Fibroblast of the aortic adventitia (primary cell): Measurements from ENCODE around the gene RAB3D. TPM values are rescaled to one million over a fixed set of nuclear protein-coding genes. Genes with fewer than 3 reads are reported as not detected.

Experiments used
- DNase-seq: peaks from one replicate; pipeline ENCODE4 v3.0.0-alpha.2; 2010; ENCODE audit warnings: low read depth
- H3K4me3 ChIP-seq: 2 replicates; pipeline ENCODE4 v1.5.1; 2011; ENCODE audit warnings: low read depth, mild to moderate bottlenecking, control low read depth, low read length, moderate library complexity
- total RNA-seq: library from RNA; depleted of rRNA; stranded (reverse); fragments of >200 nt; gene quantifications from 2 replicates; pipeline ENCODE4 v1.2.3, GENCODE V29; 2012; ENCODE audit warnings: low replicate concordance
- TF ChIP-seq, protein P1 (sequence below): IDR thresholded peaks from 2 replicates; pipeline ENCODE4 v1.5.1; 2011; ENCODE audit warnings: mild to moderate bottlenecking, low read length, control low read depth, inconsistent platforms; ENCODE audit not compliant: insufficient read depth

RAB3D gene
- total RNA-seq, 1 donor = 16.3 TPM

DNA sequence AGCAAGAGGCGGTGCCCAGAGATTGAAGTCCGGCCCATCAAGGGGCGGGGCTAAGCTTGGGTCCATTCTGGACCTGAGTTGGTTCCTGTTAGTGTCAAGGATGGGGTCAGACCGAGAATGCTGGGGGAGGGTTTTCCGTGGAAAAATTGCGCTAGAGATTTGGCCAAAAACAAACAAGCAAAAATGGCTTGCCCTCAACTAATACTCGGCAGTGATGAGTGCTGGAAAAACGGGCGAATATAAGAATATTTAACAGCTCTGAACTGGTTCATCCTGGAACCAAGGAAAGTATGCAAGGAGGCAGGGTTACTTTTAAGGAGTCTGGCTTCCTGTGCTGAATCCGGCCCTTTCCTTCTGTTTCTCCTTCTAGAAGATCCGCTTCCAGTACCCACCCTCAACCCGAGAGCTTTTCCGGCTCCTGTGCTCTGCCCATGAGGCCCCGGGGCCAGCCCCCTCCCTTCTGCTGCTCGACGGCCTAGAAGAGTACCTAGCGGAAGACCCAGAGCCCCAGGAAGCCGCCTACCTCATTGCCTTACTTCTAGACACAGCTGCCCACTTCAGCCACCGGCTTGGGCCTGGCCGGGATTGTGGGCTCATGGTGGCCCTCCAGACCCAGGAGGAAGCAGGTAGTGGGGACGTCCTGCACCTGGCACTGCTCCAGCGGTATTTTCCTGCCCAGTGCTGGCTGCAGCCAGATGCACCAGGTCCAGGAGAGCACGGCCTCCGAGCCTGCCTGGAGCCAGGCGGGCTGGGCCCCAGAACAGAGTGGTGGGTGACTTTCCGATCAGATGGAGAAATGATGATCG is 35.9 kb upstream of the RAB3D start:
- H3K4me3 ChIP-seq = peak overlapping the region; percentile 65
- TF ChIP-seq, protein P1, sequence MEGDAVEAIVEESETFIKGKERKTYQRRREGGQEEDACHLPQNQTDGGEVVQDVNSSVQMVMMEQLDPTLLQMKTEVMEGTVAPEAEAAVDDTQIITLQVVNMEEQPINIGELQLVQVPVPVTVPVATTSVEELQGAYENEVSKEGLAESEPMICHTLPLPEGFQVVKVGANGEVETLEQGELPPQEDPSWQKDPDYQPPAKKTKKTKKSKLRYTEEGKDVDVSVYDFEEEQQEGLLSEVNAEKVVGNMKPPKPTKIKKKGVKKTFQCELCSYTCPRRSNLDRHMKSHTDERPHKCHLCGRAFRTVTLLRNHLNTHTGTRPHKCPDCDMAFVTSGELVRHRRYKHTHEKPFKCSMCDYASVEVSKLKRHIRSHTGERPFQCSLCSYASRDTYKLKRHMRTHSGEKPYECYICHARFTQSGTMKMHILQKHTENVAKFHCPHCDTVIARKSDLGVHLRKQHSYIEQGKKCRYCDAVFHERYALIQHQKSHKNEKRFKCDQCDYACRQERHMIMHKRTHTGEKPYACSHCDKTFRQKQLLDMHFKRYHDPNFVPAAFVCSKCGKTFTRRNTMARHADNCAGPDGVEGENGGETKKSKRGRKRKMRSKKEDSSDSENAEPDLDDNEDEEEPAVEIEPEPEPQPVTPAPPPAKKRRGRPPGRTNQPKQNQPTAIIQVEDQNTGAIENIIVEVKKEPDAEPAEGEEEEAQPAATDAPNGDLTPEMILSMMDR = no peak
- no peak for DNase-seq

DNA sequence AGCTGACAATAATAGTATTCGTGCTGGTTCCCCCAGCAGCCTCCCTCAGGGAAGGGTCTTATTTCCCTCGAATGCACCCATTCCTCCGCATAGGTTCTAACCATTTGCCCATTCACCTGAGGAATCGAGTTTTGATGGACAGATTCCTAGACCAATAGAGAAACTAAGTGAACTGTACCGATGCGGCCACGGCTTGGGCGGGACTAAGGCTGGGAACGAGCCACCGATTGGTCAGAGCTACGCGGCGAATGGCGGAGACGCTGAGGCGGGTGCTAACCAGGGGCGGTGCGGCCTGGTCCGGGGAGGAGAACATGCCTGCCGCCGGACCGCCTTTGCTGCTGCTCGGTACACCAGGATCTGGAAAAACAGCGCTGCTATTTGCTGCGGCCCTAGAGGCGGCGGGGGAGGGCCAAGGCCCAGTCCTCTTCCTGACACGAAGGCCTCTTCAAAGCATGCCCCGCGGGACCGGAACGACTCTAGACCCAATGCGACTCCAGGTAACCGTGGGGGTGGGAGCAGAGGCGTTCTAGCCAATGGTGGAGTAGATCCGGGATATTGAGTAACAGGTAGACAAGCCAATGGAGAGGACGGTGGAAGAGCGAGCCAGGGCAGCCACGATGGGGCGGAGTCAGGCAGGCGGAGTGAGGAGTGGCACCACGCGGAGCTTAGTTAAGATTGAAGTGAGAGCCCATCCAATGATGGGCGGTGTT is 35.1 kb upstream of the RAB3D start, which contains the start of gene SWSAP1:
Gene SWSAP1 (plus strand): TSS at position 234 of the 710 bp plus-strand sequence. CDS start 15 bp downstream, at position 249.
- H3K4me3 ChIP-seq = peak within 1 kb of the TSS; percentile 84
- peak; percentile 100 for DNase-seq
- TF ChIP-seq, protein P1 = no peak

DNA sequence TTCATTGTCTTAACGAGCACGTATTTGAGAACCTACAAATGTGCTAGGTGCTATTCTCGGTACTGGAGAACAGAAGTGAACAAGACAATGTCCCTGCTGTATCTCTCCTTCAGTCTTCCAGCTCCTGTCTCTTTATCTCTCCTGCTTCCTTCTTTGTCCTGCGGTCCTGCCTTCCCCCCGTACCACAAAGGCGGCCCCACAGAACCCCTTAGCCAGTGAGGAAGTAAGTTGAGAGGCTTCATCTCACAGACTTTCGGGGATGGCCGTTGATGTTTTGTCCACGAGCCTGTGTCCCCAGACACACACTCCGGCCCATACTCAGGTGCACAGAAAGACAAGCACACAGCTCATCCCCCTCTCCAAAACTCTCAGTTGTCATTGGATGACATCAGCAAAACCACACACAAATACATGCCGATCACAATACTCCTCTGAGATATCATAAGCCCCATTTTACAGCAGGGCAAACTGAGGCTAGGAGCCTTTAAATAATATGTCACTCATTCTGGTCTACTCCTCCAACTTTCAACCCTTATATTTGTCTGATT is 34.5 kb upstream of the RAB3D start:
- TF ChIP-seq, protein P1 = no peak
- H3K4me3 ChIP-seq = peak overlapping the region; percentile 84
- DNase-seq = no peak

DNA sequence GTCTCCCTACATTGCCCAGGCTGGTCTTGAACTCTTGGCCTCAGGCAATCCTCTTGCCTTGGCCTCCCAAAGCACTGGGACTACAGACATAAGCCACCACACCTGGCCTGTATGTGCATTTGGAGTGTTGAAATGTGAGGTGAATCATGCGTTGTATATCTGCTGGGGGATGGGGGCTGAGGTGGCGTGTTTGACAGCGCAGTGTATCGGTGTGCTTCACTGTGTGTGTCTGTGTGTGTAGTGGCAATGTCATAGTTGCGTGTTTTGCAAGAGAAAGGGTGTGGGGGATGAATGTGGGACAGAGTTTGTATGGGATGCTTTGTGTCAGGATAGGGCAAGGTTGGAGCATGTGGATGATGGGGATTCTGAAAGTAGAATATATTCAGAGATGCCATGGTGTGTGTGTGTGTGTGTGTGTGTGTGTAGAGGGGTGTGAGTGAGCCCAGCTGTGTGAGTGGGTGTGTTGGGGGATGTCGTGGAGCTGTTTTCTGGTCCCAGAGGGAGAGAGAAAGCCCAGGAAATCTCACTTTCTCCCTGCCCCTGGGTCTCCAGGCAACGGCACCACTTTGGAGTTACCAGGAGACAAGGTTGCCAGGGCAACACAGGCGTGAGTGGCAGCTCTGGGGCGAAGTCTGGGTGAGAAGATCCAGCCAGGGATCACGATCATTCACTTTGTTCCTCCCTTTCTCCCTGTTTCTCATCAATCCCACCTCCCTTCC is 33.9 kb upstream of the RAB3D start:
- peak; percentile 22 for DNase-seq
- H3K4me3 ChIP-seq = no peak overlapping the region
- TF ChIP-seq, protein P1 = no peak

DNA sequence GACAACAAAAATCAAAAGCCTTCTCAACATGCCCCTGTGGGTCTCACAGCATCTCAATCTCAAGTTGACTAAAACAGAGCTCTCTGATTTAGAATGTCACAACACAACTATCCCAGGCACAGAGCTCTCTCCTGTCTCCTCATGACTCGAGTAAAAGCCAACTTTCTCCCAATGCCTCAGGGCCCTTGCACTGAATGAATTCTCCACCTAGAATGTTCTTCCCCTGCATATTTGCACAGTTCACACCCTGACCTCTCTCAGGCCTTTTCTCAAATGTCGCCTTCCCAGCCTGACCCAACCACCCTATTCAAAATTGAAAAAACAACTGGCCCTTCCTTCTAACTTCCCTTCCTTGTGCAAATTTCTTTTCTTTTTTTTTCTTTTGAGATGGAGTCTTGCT is 31.3 kb upstream of the RAB3D start:
- DNase-seq = no peak
- TF ChIP-seq, protein P1 = no peak
- H3K4me3 ChIP-seq = no peak overlapping the region

DNA sequence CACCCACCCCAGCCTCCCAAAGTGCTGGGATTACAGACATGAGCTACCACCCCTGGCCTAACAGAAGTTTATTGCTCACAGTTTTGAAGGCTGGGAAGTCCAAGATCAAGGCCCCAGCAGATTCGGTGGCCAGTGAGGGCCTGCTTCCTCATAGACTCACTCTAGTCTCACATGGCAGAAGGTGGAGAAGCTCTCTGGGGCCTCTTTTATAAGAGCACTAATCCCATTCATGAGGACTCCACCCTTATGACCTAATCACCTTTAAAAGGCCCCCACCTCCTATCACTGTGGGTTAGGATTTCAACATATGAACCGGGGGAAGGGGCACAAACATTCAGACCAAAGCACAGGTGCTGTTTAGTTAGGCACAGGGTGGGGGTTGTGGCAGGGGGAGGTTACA is 28.1 kb upstream of the RAB3D start:
- DNase-seq = no peak
- TF ChIP-seq, protein P1 = no peak
- no peak overlapping the region for H3K4me3 ChIP-seq
